MCF 10A (cell line): ENCODE results near the gene ANKRD44. TPM values are rescaled to one million over a fixed set of nuclear protein-coding genes. Genes with fewer than 3 reads are reported as not detected.

Experiments used
- BruUV-seq: library from RNA; stranded (reverse); fragments of 400-500 nt; replicated peaks from 2 replicates; lab custom pipeline; 2021; lab: Mats Ljungman, UMichigan
- CTCF ChIA-PET: fragments of 300-600 bp; sonication (Branson Sonifier 250); formaldehyde crosslinking; extraction: SDS; loops from one replicate; lab custom pipeline; 2021; ENCODE audit warnings: antibody characterized with exemption, inconsistent platforms; lab: Yijun Ruan, JAX
- POLR2A ChIA-PET: fragments of 300-600, 350-650 bp; sonication (Branson Sonifier 250); formaldehyde crosslinking; extraction: SDS; loops from one replicate; lab custom pipeline; 2020; ENCODE audit warnings: antibody characterized with exemption, inconsistent platforms; lab: Yijun Ruan, JAX
- DNase-seq: peaks from one replicate; pipeline ENCODE4 v3.0.0-alpha.2; 2018; ENCODE audit not compliant: unreplicated experiment
- H3K27ac Mint-ChIP-seq: one replicate; pipeline ENCODE4 v1.8.0; 2022; ENCODE audit warnings: mild to moderate bottlenecking, low read depth, mixed read lengths; ENCODE audit not compliant: unreplicated experiment
- H3K27me3 Mint-ChIP-seq: one replicate; pipeline ENCODE4 v1.8.0; 2022; ENCODE audit warnings: mixed read lengths; ENCODE audit not compliant: insufficient read depth, unreplicated experiment
- H3K36me3 Mint-ChIP-seq: one replicate; pipeline ENCODE4 v1.8.0; 2022; ENCODE audit warnings: mild to moderate bottlenecking, moderate library complexity, mixed read lengths; ENCODE audit not compliant: insufficient read depth, unreplicated experiment
- H3K4me1 Mint-ChIP-seq: one replicate; pipeline ENCODE4 v1.8.0; 2022; ENCODE audit warnings: mixed read lengths; ENCODE audit not compliant: insufficient read depth, unreplicated experiment
- H3K4me3 Mint-ChIP-seq: one replicate; pipeline ENCODE4 v1.8.0; 2022; ENCODE audit warnings: mild to moderate bottlenecking, moderate library complexity, mixed read lengths; ENCODE audit not compliant: unreplicated experiment
- H3K9me3 Mint-ChIP-seq: one replicate; pipeline ENCODE4 v1.8.0; 2022; ENCODE audit warnings: mixed read lengths; ENCODE audit not compliant: unreplicated experiment
- CTCF ChIP-seq: fragments of 200-600 bp; IDR thresholded peaks from one replicate; pipeline ENCODE4 v1.8.0; 2022; ENCODE audit warnings: antibody characterized with exemption, mild to moderate bottlenecking; ENCODE audit not compliant: unreplicated experiment
- intact Hi-C: fragments of 100-400 bp; cut with micrococcal nuclease; formaldehyde crosslinking; loops from 2 replicates; pipeline ENCODE4 v1.14.1; 2022
- total RNA-seq: library from RNA; stranded (reverse); gene quantifications from 2 replicates; pipeline ENCODE4 v1.2.3, GENCODE V29; 2022

ANKRD44 gene
- total RNA-seq, 1 experiment from 2014 or later, result 6.9 TPM

GRCh38 chr2:197259470-197259999, 51.0 kb downstream of the ANKRD44 start:
- Mint-ChIP-seq H3K27ac (no peak overlapping the region), H3K9me3 (no peaks in the 10 kb centered on the region), H3K36me3 (no peaks in the 10 kb centered on the region), H3K4me3 (no peak overlapping the region), H3K4me1 (no peaks in the 10 kb centered on the region), H3K27me3 (no peaks in the 10 kb centered on the region)
- no peak for TF ChIP-seq CTCF
- no peak for DNase-seq
- no TSS peak for BruUV-seq
- ChIA-PET CTCF (no interaction called here), POLR2A (no interaction called here)
- intact Hi-C loops, result no loop called here

- BruUV-seq, result no TSS peak
- no peaks in the 10 kb centered on the region for H3K27me3 Mint-ChIP-seq
- CTCF ChIA-PET, result no interaction called here
Measured at GRCh38 chr2:197258580-197258979, 52.0 kb downstream of the ANKRD44 start.

GRCh38 chr2:197256547-197257170, 53.9 kb downstream of the ANKRD44 start:
- POLR2A ChIA-PET, result interaction anchor here (0.6 to 0.7 kb wide), 2 partner anchors 20 to 35 kb away, joined by 3 read pairs; no protein-coding TSS in a partner anchor
- H3K4me1 Mint-ChIP-seq, result no peaks in the 10 kb centered on the region
- no peaks in the 10 kb centered on the region for H3K27me3 Mint-ChIP-seq
- no TSS peak for BruUV-seq
- no peak for TF ChIP-seq CTCF
- H3K4me3 Mint-ChIP-seq, result no peak overlapping the region
- intact Hi-C loops, result no loop called here
- H3K9me3 Mint-ChIP-seq, result no peaks in the 10 kb centered on the region
- H3K36me3 Mint-ChIP-seq, result no peaks in the 10 kb centered on the region
- CTCF ChIA-PET, result interaction anchor here (0.6 to 1.5 kb wide), 3 partner anchors 12 to 320 kb away, joined by 3 read pairs; no protein-coding TSS in a partner anchor
- no peak for DNase-seq
- H3K27ac Mint-ChIP-seq, result no peak overlapping the region

More at GRCh38 chr2:197258580-197258979, 52.0 kb downstream of the ANKRD44 start:
- no peak for TF ChIP-seq CTCF
- POLR2A ChIA-PET, result no interaction called here
- Mint-ChIP-seq H3K4me3 (no peak overlapping the region), H3K36me3 (no peaks in the 10 kb centered on the region), H3K27ac (no peak overlapping the region), H3K9me3 (no peaks in the 10 kb centered on the region), H3K4me1 (no peaks in the 10 kb centered on the region)
- no peak for DNase-seq
- intact Hi-C loops, result no loop called here

- no peaks in the 10 kb centered on the region for H3K27me3 Mint-ChIP-seq
- TF ChIP-seq CTCF, result no peak
- H3K9me3 Mint-ChIP-seq, result no peaks in the 10 kb centered on the region
- no peak overlapping the region for H3K27ac Mint-ChIP-seq
- DNase-seq, result no peak
- POLR2A ChIA-PET, result no interaction called here
- no peak overlapping the region for H3K4me3 Mint-ChIP-seq
- H3K36me3 Mint-ChIP-seq, result no peaks in the 10 kb centered on the region
- no peaks in the 10 kb centered on the region for H3K4me1 Mint-ChIP-seq
- BruUV-seq, result no TSS peak
- intact Hi-C loops, result no loop called here
- CTCF ChIA-PET, result interaction anchor here (0.6 to 0.7 kb wide), 2 partner anchors 144 to 320 kb away, joined by 3 read pairs; no protein-coding TSS in a partner anchor
Measured at GRCh38 chr2:197256021-197256420, 54.6 kb downstream of the ANKRD44 start.
